RWPE2 (cell line): ENCODE results near the gene NT5DC4.

Experiments
- ATAC-seq: fragments of 200-7000 bp; cut with Tn5 transposase; 3 replicates; pipeline ENCODE4 v1.9.1; 2021; ENCODE audit warnings: low read depth
- DNase-seq: peaks from one replicate; pipeline ENCODE4 v3.0.0-alpha.2; 2020; ENCODE audit warnings: low spot score
- H3K27ac ChIP-seq: fragments of 450-650 bp; 2 replicates; pipeline ENCODE4 v1.5.1; 2017; ENCODE audit warnings: mild to moderate bottlenecking; ENCODE audit not compliant: poor library complexity, severe bottlenecking
- H3K27me3 ChIP-seq: fragments of 250-450 bp; sonication (Bioruptor Pico); 2 replicates; pipeline ENCODE4 v1.5.1; 2021; ENCODE audit warnings: mild to moderate bottlenecking, moderate library complexity; ENCODE audit not compliant: insufficient read depth, poor library complexity, severe bottlenecking
- H3K36me3 ChIP-seq: fragments of 250-450 bp; sonication (Bioruptor Pico); 2 replicates; pipeline ENCODE4 v1.5.1; 2020; ENCODE audit warnings: low read depth, mild to moderate bottlenecking, moderate library complexity
- H3K4me1 ChIP-seq: fragments of 250-450 bp; sonication (Bioruptor Pico); 2 replicates; pipeline ENCODE4 v1.5.1; 2021; ENCODE audit warnings: mild to moderate bottlenecking, moderate library complexity; ENCODE audit not compliant: insufficient read depth, poor library complexity, severe bottlenecking
- H3K4me3 ChIP-seq: fragments of 250-450 bp; sonication (Bioruptor Pico); 2 replicates; pipeline ENCODE4 v1.5.1; 2021; ENCODE audit warnings: mild to moderate bottlenecking, moderate library complexity; ENCODE audit not compliant: severe bottlenecking
- H3K9me3 ChIP-seq: fragments of 250-450 bp; sonication (Bioruptor Pico); 2 replicates; pipeline ENCODE4 v1.5.1; 2021; ENCODE audit warnings: mild to moderate bottlenecking, moderate library complexity; ENCODE audit not compliant: severe bottlenecking
- CTCF ChIP-seq: fragments of 450-650 bp; IDR thresholded peaks from one replicate; pipeline ENCODE4 v1.5.1; 2017; ENCODE audit warnings: mild to moderate bottlenecking, moderate library complexity; ENCODE audit not compliant: poor library complexity, severe bottlenecking

The NT5DC4 gene

GRCh38 chr2:112691881-112692281 is 28.9 kb upstream of the NT5DC4 start:
- H3K36me3 ChIP-seq = no peaks in the 10 kb centered on the region
- H3K9me3 ChIP-seq = no peaks in the 10 kb centered on the region
- DNase-seq (no peak), ATAC-seq (peak; percentile 5; the same call in 1 of the 3 replicates)
- peaks cover 32% of the 10 kb centered on the region for H3K4me1 ChIP-seq
- no peak overlapping the region for H3K4me3 ChIP-seq
- no peaks in the 10 kb centered on the region for H3K27me3 ChIP-seq
- no peak for TF ChIP-seq CTCF
- H3K27ac ChIP-seq = peak overlapping the region; percentile 75

GRCh38 chr2:112692495-112692911 is 28.3 kb upstream of the NT5DC4 start:
- Histone ChIP-seq H3K36me3 (no peaks in the 10 kb centered on the region), H3K4me1 (peaks cover 32% of the 10 kb centered on the region), H3K27me3 (no peaks in the 10 kb centered on the region), H3K9me3 (no peaks in the 10 kb centered on the region), H3K4me3 (no peak overlapping the region), H3K27ac (peak overlapping the region; percentile 75)
- ATAC-seq (peak; percentile 98), DNase-seq (peak; percentile 94)
- TF ChIP-seq CTCF = no peak

GRCh38 chr2:112692918-112693317 is 27.9 kb upstream of the NT5DC4 start:
- ATAC-seq (no peak), DNase-seq (no peak)
- Histone ChIP-seq H3K27ac (peak overlapping the region; percentile 75), H3K4me1 (peaks cover 32% of the 10 kb centered on the region), H3K36me3 (no peaks in the 10 kb centered on the region), H3K9me3 (no peaks in the 10 kb centered on the region), H3K27me3 (no peaks in the 10 kb centered on the region), H3K4me3 (no peak overlapping the region)
- TF ChIP-seq CTCF = no peak

DNA sequence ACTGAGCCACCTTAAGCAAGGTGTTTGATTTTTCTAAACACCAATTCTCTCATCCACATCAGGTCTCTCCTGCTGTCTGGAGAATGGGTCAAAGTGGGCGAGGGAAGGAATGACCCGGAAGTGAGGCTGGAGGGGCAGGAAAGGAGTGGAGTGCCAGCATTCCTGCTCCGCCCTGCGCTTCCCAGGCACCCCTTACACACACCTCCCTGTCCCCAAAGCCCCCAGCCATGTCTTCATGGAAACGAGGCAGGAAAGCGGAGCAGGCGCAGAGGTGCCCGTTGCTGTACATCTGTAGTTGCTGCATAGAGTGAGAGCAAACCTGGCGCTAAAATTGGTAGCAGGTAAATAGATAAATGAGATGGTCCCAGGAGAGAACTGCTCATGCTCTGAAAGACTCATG is 27.2 kb upstream of the NT5DC4 start:
- ATAC-seq = no peak
- TF ChIP-seq CTCF = no peak
- H3K27me3 ChIP-seq = no peaks in the 10 kb centered on the region
- H3K9me3 ChIP-seq = no peaks in the 10 kb centered on the region
- no peak for DNase-seq
- H3K4me3 ChIP-seq = no peak overlapping the region
- peaks cover 26% of the 10 kb centered on the region for H3K4me1 ChIP-seq
- H3K27ac ChIP-seq = peak overlapping the region; percentile 75
- H3K36me3 ChIP-seq = no peaks in the 10 kb centered on the region

DNA sequence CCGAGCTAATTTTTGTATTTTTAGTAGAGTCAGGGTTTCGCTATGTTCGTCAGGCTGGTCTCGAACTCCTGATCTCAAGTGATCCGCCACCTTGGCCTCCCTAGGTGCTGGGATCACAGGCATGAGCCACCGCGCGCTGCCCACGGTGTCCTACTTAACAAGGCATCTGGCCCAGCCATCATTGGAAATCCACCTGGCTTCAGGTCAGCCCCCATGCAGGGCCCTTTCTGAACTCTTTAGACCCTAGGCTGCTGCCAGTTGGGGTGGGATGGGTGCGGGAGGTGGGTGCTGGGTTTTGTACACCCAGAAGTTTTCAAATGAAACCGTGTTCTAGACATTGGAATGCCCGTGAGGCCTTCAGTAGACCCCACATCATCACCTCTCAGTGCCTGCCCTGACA is 26.6 kb upstream of the NT5DC4 start:
- H3K4me1 ChIP-seq = peaks cover 26% of the 10 kb centered on the region

More for the DNA sequence above, 26.6 kb upstream of the NT5DC4 start:
- no peak overlapping the region for H3K27ac ChIP-seq
- H3K4me3 ChIP-seq = no peak overlapping the region
- no peak for ATAC-seq
- no peak for TF ChIP-seq CTCF
- H3K36me3 ChIP-seq = no peaks in the 10 kb centered on the region
- no peaks in the 10 kb centered on the region for H3K27me3 ChIP-seq
- no peak for DNase-seq
- H3K9me3 ChIP-seq = no peaks in the 10 kb centered on the region
